Kidney (tissue), 14 donors: ENCODE results near the gene UNC13D. TPM values are rescaled to one million over a fixed set of nuclear protein-coding genes. Genes with fewer than 3 reads are reported as not detected.

ENCODE experiments used
- DNase-seq, 5 donors: peaks; one replicate each; pipeline ENCODE4 v3.0.0-alpha.2; 2013 to 2020
- FAIRE-seq: peaks from 2 replicates; lab custom pipeline; 2012; peaks lifted over from hg19 to GRCh38; lab: Jason Lieb, UNC
- H3K27ac ChIP-seq, 2 donors: one replicate each; pipeline ENCODE4 v1.7.0; 2013; ENCODE audit warnings: low read depth in 2 of 2, low read length in 2 of 2, inconsistent platforms in 1 of 2
- H3K27me3 ChIP-seq: one replicate; pipeline ENCODE4 v1.7.1; 2013; ENCODE audit warnings: low read length, inconsistent platforms; ENCODE audit not compliant: control insufficient read depth, insufficient read depth
- H3K36me3 ChIP-seq, 3 donors: one replicate each; pipeline versions ENCODE4 v1.7.0 to v1.7.1; 2013; ENCODE audit warnings: low read length in 3 of 3, control low read depth in 1 of 3, inconsistent platforms in 1 of 3; ENCODE audit not compliant: insufficient read depth in 3 of 3, control insufficient read depth in 2 of 3
- H3K4me1 ChIP-seq, 3 donors: one replicate each; pipeline versions ENCODE4 v1.7.0 to v1.7.1; 2013; ENCODE audit warnings: low read length in 3 of 3, inconsistent platforms in 1 of 3, low read depth in 1 of 3; ENCODE audit not compliant: control insufficient read depth in 2 of 3, insufficient read depth in 2 of 3
- H3K4me3 ChIP-seq, 3 donors: one replicate each; pipeline versions ENCODE4 v1.7.0 to v1.8.1; 2013; ENCODE audit warnings: low read length in 3 of 3, control low read depth in 1 of 3, inconsistent platforms in 1 of 3
- H3K9ac ChIP-seq, 3 donors: one replicate each; pipeline versions ENCODE4 v1.7.0 to v1.7.1; 2013; ENCODE audit warnings: low read length in 3 of 3, control low read depth in 1 of 3, inconsistent platforms in 1 of 3
- H3K9me3 ChIP-seq, 3 donors: one replicate each; pipeline versions ENCODE4 v1.7.0 to v1.7.1; 2013; ENCODE audit warnings: low read length in 3 of 3, control low read depth in 1 of 3, inconsistent platforms in 1 of 3; ENCODE audit not compliant: control insufficient read depth in 2 of 3, insufficient read depth in 1 of 3
- intact Hi-C: fragments of 100-400 bp; cut with DNase I; formaldehyde crosslinking; loops from one replicate; pipeline ENCODE4 v1.11.1; 2022
- polyA plus RNA-seq: library from polyadenylated mRNA; stranded (reverse); fragments of 350-450 nt; fragmentation: Illumina TruSeq; extraction: RNeasy Lipid Tissue Mini Kit (QIAGEN cat#74804); gene quantifications from one replicate; pipeline ENCODE4 v1.2.3, GENCODE V29; 2014; ENCODE audit warnings: low read depth, low replicate concordance; ENCODE audit not compliant: insufficient read depth
- total RNA-seq: library from RNA; stranded (reverse); fragmentation: NEBNext Ultra II Directional; extraction: Animal tissue kit (Norgen Biotek cat#: 25700); gene quantifications from one replicate; pipeline ENCODE4 v1.2.1, GENCODE V29; 2021
- TF ChIP-seq, protein P1 (sequence below): IDR thresholded peaks from 3 replicates; pipeline ENCODE4 v1.5.1; 2012; ENCODE audit warnings: mild to moderate bottlenecking, moderate library complexity, borderline replicate concordance; ENCODE audit not compliant: insufficient read depth; ENCODE audit errors: extremely low read depth
- donor health status: control.
- donor health status: control.
- donor health status: control.
- donor health status: control.
- donor health status: control.
- donor health status: DM: yes; HTN: yes; CAD: no.
- donor health status: Normal renal cell carcinoma (clear cell type).

The UNC13D gene
- total and polyA plus RNA-seq, 2 donors from 2014 or later: 3.8 to 26.1 TPM

DNA sequence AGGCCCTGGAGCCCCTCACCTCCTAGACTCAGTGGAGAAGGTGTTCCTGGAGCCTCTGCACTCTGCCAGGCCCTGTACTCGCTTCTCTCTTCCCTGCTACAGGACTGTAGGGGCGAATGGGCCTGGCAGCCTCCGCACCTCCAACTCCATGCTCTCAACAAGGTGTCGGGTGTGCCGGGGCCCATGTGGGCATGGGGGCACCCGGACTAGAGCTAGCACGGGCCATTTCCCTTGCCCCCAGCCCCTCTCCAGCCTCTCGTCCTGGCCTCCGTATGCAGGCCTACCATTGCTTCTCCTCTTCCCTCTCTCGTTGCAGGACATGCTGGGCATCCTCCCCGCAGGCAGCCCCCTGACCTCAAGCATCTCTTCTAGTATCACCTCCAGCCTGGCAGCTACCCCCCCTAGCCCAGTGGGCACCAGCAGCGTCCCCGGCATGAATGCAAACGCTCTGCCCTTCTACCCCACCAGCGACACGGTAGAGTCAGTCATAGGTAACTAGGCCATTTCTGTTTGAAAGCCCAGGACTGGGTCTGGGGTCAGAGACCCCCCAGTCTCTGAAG lies 25.8 kb downstream of the UNC13D start:
- Histone ChIP-seq H3K4me3 (no peak overlapping the region), H3K27me3 (no peaks in the 10 kb centered on the region), H3K9me3 (no peaks in the 10 kb centered on the region), H3K27ac (no peak overlapping the region), H3K9ac (no peak overlapping the region), H3K4me1 (peaks cover 0 to 7% (median 6%) of the 10 kb centered on the region in 3 donors), H3K36me3 (peaks cover 2 to 49% (median 35%) of the 10 kb centered on the region in 3 donors)
- FAIRE-seq (no peak), DNase-seq (no peak)
- intact Hi-C loops: no loop called here
- TF ChIP-seq, protein P1, sequence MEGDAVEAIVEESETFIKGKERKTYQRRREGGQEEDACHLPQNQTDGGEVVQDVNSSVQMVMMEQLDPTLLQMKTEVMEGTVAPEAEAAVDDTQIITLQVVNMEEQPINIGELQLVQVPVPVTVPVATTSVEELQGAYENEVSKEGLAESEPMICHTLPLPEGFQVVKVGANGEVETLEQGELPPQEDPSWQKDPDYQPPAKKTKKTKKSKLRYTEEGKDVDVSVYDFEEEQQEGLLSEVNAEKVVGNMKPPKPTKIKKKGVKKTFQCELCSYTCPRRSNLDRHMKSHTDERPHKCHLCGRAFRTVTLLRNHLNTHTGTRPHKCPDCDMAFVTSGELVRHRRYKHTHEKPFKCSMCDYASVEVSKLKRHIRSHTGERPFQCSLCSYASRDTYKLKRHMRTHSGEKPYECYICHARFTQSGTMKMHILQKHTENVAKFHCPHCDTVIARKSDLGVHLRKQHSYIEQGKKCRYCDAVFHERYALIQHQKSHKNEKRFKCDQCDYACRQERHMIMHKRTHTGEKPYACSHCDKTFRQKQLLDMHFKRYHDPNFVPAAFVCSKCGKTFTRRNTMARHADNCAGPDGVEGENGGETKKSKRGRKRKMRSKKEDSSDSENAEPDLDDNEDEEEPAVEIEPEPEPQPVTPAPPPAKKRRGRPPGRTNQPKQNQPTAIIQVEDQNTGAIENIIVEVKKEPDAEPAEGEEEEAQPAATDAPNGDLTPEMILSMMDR: no peak

DNA sequence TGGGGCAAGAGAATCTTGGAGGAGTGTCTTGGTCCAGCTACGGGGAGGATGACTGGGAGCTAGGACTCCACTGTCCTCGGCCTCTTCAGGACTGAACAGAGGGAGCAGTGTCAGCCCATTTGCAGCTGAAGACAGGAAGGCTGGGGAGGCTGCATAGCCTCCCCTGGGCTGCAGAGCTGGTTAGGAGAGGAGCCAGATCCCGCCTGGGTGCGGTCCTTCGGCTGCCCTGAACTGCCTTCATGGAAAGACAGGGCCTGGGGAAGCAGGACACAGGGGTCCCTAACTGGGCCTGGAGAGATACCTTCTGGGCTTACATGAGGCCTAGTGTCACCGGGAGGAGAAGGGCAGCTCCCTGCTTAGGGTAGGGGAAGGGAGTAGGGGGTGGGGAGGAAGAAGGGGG lies 26.6 kb downstream of the UNC13D start:
- FAIRE-seq (no peak), DNase-seq (no peak)
- intact Hi-C loops: no loop called here

DNA sequence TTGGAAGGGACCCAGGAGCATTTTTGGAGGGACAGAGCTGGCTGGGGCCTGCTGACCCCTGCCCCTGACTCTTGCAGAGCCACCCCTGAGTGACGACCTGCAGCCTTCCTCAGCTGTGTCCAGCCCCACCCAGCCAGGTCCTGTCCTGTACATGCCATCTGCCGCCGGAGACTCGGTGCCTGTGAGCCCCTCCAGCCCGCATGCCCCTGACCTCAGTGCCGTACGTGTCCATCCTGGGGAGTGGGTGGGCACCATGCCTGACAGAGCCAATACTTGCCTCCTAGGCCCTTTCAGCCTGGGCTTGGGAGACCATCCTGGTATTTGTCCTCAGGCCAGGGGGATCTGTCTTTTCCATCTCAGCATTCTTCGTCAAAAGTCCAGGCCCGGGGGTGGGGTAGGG lies 27.5 kb downstream of the UNC13D start:
- Histone ChIP-seq H3K4me1 (no peaks in the 10 kb centered on the region), H3K36me3 (peaks cover 2 to 65% (median 42%) of the 10 kb centered on the region in 3 donors), H3K27me3 (no peaks in the 10 kb centered on the region), H3K9ac (no peak overlapping the region), H3K9me3 (no peaks in the 10 kb centered on the region), H3K4me3 (no peak overlapping the region), H3K27ac (no peak overlapping the region)
- TF ChIP-seq, protein P1: no peak
- intact Hi-C loops: no loop called here
- DNase-seq: peak in 1 of 5 donors; percentile 62
- FAIRE-seq: no peak

More for the DNA sequence above, 26.6 kb downstream of the UNC13D start:
- Histone ChIP-seq H3K4me1 (peaks cover 0 to 7% (median 6%) of the 10 kb centered on the region in 3 donors), H3K27me3 (no peaks in the 10 kb centered on the region), H3K4me3 (no peak overlapping the region), H3K27ac (no peak overlapping the region), H3K9me3 (no peaks in the 10 kb centered on the region), H3K9ac (no peak overlapping the region), H3K36me3 (peaks cover 2 to 57% (median 42%) of the 10 kb centered on the region in 3 donors)
- TF ChIP-seq, protein P1: no peak
